HCT116 (cell line): ENCODE measurements around the gene CDK14. TPM values are rescaled to one million over a fixed set of nuclear protein-coding genes. Genes with fewer than 3 reads are reported as not detected.

ENCODE experiments used
- ATAC-seq: fragments of 200-7000 bp; cut with Tn5 transposase; 2 replicates; pipeline ENCODE4 v1.9.1; 2020; ENCODE audit warnings: mild to moderate bottlenecking, moderate library complexity
- BruUV-seq: library from RNA; stranded (reverse); fragments of 400-500 nt; replicated peaks from 2 replicates; lab custom pipeline; 2021; lab: Mats Ljungman, UMichigan
- CTCF ChIA-PET: fragments of 300-600 bp; sonication (Branson Sonifier 250); formaldehyde crosslinking; loops from one replicate; lab custom pipeline; 2021; ENCODE audit warnings: antibody characterized with exemption; lab: Charles Lee
- POLR2A ChIA-PET: fragments of 300-600, 350-600 bp; sonication (Branson Sonifier 250); formaldehyde crosslinking; loops from one replicate; lab custom pipeline; 2021; ENCODE audit warnings: antibody characterized with exemption; lab: Charles Lee
- RAD21 ChIA-PET, 2 experiments: fragments of 300-600 bp; sonication (Branson Sonifier 250); formaldehyde crosslinking; loops; one replicate each; lab custom pipeline; 2023; ENCODE audit warnings: low total read pairs in 2 of 2; ENCODE audit not compliant: uncharacterized antibody in 2 of 2, unreplicated experiment in 2 of 2, low non-redundant PET in 1 of 2; lab: Charles Lee
- DNase-seq: peaks from one replicate; pipeline ENCODE4 v3.0.0-alpha.2; 2010; ENCODE audit warnings: low read depth, low spot score
- H2AFZ ChIP-seq: fragments of 200-600 bp; shearing (Covaris generic), sonication (generic); 2 replicates; pipeline ENCODE4 v1.6.1; 2017; ENCODE audit warnings: low read depth, mixed run types, mixed read lengths, antibody characterized with exemption, low read length; ENCODE audit not compliant: poor library complexity, severe bottlenecking
- H3K27ac ChIP-seq: 2 replicates; pipeline ENCODE4 v1.5.1; 2012; ENCODE audit warnings: low read depth, low read length
- H3K27me3 ChIP-seq: fragments of 200-600 bp; sonication (generic); 2 replicates; pipeline ENCODE4 v1.6.1; 2016; ENCODE audit warnings: mixed run types, low read length, mixed read lengths; ENCODE audit not compliant: insufficient read depth
- H3K36me3 ChIP-seq, 2 experiments: fragments of 200-500 bp in 1 of 2; fragments of 200-600 bp in 1 of 2; sonication (Bioruptor generic) in 1 of 2; sonication (generic) in 1 of 2; 2 replicates each; pipeline versions ENCODE4 v1.5.1 to v1.6.1; 2014 to 2016; ENCODE audit warnings: low read length in 2 of 2, inconsistent platforms in 1 of 2, mixed read lengths in 1 of 2, mixed run types in 1 of 2; ENCODE audit not compliant: insufficient read depth in 2 of 2, control insufficient read depth in 1 of 2
- H3K4me1 ChIP-seq, 2 experiments: fragments of 200-600 bp in 1 of 2; sonication (generic) in 1 of 2; 2 replicates each; pipeline versions ENCODE4 v1.5.1 to v1.6.1; 2012 to 2017; ENCODE audit warnings: low read length in 2 of 2, inconsistent platforms in 1 of 2, mild to moderate bottlenecking in 1 of 2, mixed read lengths in 1 of 2, mixed run types in 1 of 2, moderate library complexity in 1 of 2; ENCODE audit not compliant: insufficient read depth in 2 of 2, control insufficient read depth in 1 of 2
- H3K4me2 ChIP-seq: fragments of 200-600 bp; sonication (generic); 2 replicates; pipeline ENCODE4 v1.6.1; 2017; ENCODE audit warnings: mixed run types, low read length, mixed read lengths
- H3K4me3 ChIP-seq, 2 experiments: fragments of 200-600 bp in 1 of 2; sonication (generic) in 1 of 2; replicated peaks in 1 of 2; 2 replicates each; pipeline ENCODE4 v1.5.1; 2011 to 2016; ENCODE audit warnings: low read length in 2 of 2, control low read depth in 1 of 2, low read depth in 1 of 2, mild to moderate bottlenecking in 1 of 2, mixed read lengths in 1 of 2, mixed run types in 1 of 2
- H3K79me2 ChIP-seq: fragments of 200-600 bp; sonication (generic); 2 replicates; pipeline ENCODE4 v1.6.1; 2017; ENCODE audit warnings: mild to moderate bottlenecking, mixed run types, low read length, moderate library complexity, mixed read lengths; ENCODE audit not compliant: insufficient read depth
- H3K9ac ChIP-seq: fragments of 200-600 bp; sonication (generic); 2 replicates; pipeline ENCODE4 v1.6.1; 2016; ENCODE audit warnings: low read length, mixed read lengths
- H3K9me2 ChIP-seq: fragments of 200-600 bp; sonication (generic), shearing (Covaris generic); 2 replicates; pipeline ENCODE4 v1.6.1; 2017; ENCODE audit warnings: mixed run types, mild to moderate bottlenecking, moderate library complexity; ENCODE audit not compliant: insufficient read depth
- H3K9me3 ChIP-seq, 2 experiments: fragments of 200-500 bp in 1 of 2; fragments of 200-600 bp in 1 of 2; sonication (Bioruptor generic) in 1 of 2; sonication (generic) in 1 of 2; 2 replicates each; pipeline ENCODE4 v1.6.1; 2014 to 2017; ENCODE audit warnings: low read length in 2 of 2, mixed read lengths in 2 of 2, inconsistent platforms in 1 of 2, low read depth in 1 of 2, mild to moderate bottlenecking in 1 of 2, mixed run types in 1 of 2, moderate library complexity in 1 of 2; ENCODE audit not compliant: control insufficient read depth in 1 of 2, insufficient read depth in 1 of 2
- H4K20me1 ChIP-seq: fragments of 200-600 bp; sonication (generic), shearing (Covaris generic); 2 replicates; pipeline ENCODE4 v1.6.1; 2017; ENCODE audit warnings: mixed run types, mild to moderate bottlenecking, moderate library complexity; ENCODE audit not compliant: insufficient read depth
- ATF3 ChIP-seq: IDR thresholded peaks from 2 replicates; pipeline ENCODE4 v1.6.1; 2012
- CBX3 ChIP-seq: IDR thresholded peaks from 2 replicates; pipeline ENCODE4 v1.6.1; 2012; ENCODE audit warnings: low read depth
- EGR1 ChIP-seq: IDR thresholded peaks from 2 replicates; pipeline ENCODE4 v1.6.1; 2012; ENCODE audit warnings: low read depth
- ELF1 ChIP-seq: IDR thresholded peaks from 2 replicates; pipeline ENCODE4 v1.6.1; 2012; ENCODE audit warnings: low read depth, borderline replicate concordance
- EZH2 ChIP-seq: fragments of 200-600 bp; sonication (generic); IDR thresholded peaks from 2 replicates; pipeline ENCODE4 v1.6.1; 2017; ENCODE audit warnings: antibody characterized with exemption, mixed run types
- EZH2phosphoT487 ChIP-seq: fragments of 200-600 bp; IDR thresholded peaks from 2 replicates; pipeline ENCODE4 v1.6.1; 2018; ENCODE audit warnings: antibody characterized with exemption, borderline replicate concordance
- FOSL1 ChIP-seq: IDR thresholded peaks from 2 replicates; pipeline ENCODE4 v1.6.1; 2012; ENCODE audit warnings: low read depth
- JUND ChIP-seq: IDR thresholded peaks from 2 replicates; pipeline ENCODE4 v1.6.1; 2012
- POLR2A ChIP-seq: IDR thresholded peaks from 2 replicates; pipeline ENCODE4 v1.7.0; 2011; ENCODE audit warnings: borderline replicate concordance; ENCODE audit not compliant: insufficient read depth, insufficient read length; ENCODE audit errors: extremely low read depth
- POLR2AphosphoS5 ChIP-seq: IDR thresholded peaks from 2 replicates; pipeline ENCODE4 v1.6.1; 2011; ENCODE audit warnings: mild to moderate bottlenecking, low read depth, low read length, moderate library complexity
- RAD21 ChIP-seq: IDR thresholded peaks from 2 replicates; pipeline ENCODE4 v1.6.1; 2012; ENCODE audit warnings: low read depth, mild to moderate bottlenecking
- REST ChIP-seq: IDR thresholded peaks from 2 replicates; pipeline ENCODE4 v1.6.1; 2012; ENCODE audit warnings: low read depth
- SIN3A ChIP-seq: IDR thresholded peaks from 2 replicates; pipeline ENCODE4 v1.6.1; 2012; ENCODE audit warnings: low read depth
- SRF ChIP-seq: IDR thresholded peaks from 2 replicates; pipeline ENCODE4 v1.6.1; 2012; ENCODE audit warnings: low read depth
- YY1 ChIP-seq: IDR thresholded peaks from 2 replicates; pipeline ENCODE4 v1.6.1; 2011; ENCODE audit warnings: low read length, low read depth, moderate library complexity, mild to moderate bottlenecking; ENCODE audit not compliant: insufficient replicate concordance; ENCODE audit errors: extremely low read depth
- ZFX ChIP-seq: fragments of 450-650 bp; IDR thresholded peaks from 2 replicates; pipeline ENCODE4 v1.6.1; 2017
- ZNF274 ChIP-seq: fragments of 200-500 bp; sonication (Bioruptor generic); IDR thresholded peaks from 2 replicates; pipeline ENCODE4 v1.6.1; 2014; ENCODE audit warnings: mild to moderate bottlenecking, low read depth, low read length, inconsistent platforms
- intact Hi-C: fragments of 100-400 bp; cut with micrococcal nuclease; formaldehyde crosslinking; loops from 2 replicates; pipeline ENCODE4 v1.10.0; 2022
- total RNA-seq: library from RNA; stranded (reverse); gene quantifications from one replicate; pipeline ENCODE4 v1.2.1, GENCODE V29; 2021; ENCODE audit not compliant: unreplicated experiment
- TF ChIP-seq, protein P1 (sequence below): IDR thresholded peaks from 2 replicates; pipeline ENCODE4 v1.6.1; 2012

The CDK14 gene
- total RNA-seq, 1 experiment from 2014 or later, result 10.2 TPM

DNA sequence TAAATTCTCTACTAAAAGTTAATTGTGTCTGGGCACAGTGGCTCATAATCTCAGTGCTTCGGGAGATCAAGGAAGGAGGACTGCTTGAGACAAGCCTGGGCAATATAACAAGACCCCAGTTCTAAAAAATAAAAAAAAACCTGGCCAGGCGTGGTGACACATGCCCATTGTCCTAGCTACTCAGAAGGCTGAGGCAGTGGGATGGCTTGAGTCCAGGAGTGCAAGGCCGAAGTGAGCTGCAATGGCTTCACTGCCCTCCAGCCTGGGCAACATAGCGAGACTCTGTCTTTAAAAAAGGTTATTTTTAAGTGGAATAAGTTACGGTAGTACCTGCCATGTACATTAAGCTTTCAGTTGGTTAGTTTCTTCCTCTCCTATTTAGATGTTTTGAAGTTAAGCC, 28.9 kb downstream of the CDK14 start:
- no peaks in the 10 kb centered on the region for H3K79me2 ChIP-seq
- ChIA-PET CTCF (interaction anchor here (0.9 kb wide), 1 partner anchor 170 kb away, joined by 3 read pairs; no protein-coding TSS in a partner anchor), RAD21 (no interaction called here), POLR2A (no interaction called here)
- no peak for ATAC-seq
- H3K27ac ChIP-seq, result no peak overlapping the region
- no peaks in the 10 kb centered on the region for H3K36me3 ChIP-seq
- H4K20me1 ChIP-seq, result no peaks in the 10 kb centered on the region
- H3K4me1 ChIP-seq, result peaks cover 4 to 8% of the 10 kb centered on the region in 2 experiments; a peak in 2 of 4 replicates
- DNase-seq, result no peak
- BruUV-seq, result no TSS peak
- H3K4me3 ChIP-seq, result no peak overlapping the region
- no peak overlapping the region for H2AFZ ChIP-seq
- no peak overlapping the region for H3K9ac ChIP-seq
- intact Hi-C loops, result no loop called here
- no peaks in the 10 kb centered on the region for H3K27me3 ChIP-seq
- H3K4me2 ChIP-seq, result no peak overlapping the region
- H3K9me3 ChIP-seq, result no peaks in the 10 kb centered on the region
- no peaks in the 10 kb centered on the region for H3K9me2 ChIP-seq
- TF ChIP-seq SIN3A (no peak), ZNF274 (no peak), ELF1 (no peak), POLR2AphosphoS5 (no peak), FOSL1 (no peak), EGR1 (no peak), CBX3 (no peak), YY1 (no peak), EZH2 (no peak)

DNA sequence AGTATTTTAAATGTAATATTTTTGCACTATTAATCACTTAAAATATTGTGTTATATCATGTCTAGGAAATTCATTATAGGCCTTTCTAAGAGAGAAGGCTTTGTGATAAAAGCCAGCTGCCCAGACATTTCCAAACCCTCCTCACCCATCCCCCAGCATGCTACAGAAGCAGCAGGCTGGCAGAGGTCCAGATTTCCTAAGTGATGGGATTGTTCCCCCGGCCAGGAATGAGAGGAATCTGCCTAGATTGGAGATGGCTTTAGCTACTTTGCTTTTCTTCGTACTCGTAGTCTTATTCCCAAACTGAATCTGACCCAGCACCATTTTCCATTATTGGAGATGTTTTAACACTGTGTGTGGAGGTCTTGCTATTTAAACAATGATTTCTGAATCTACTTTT, 29.4 kb downstream of the CDK14 start:
- Histone ChIP-seq H3K4me1 (peaks cover 4 to 8% of the 10 kb centered on the region in 2 experiments; a peak in 2 of 4 replicates), H4K20me1 (no peaks in the 10 kb centered on the region), H3K36me3 (no peaks in the 10 kb centered on the region), H3K4me3 (no peak overlapping the region), H3K4me2 (no peak overlapping the region; the same call in 1 of the 2 replicates), H3K79me2 (no peaks in the 10 kb centered on the region), H3K27ac (no peak overlapping the region), H3K9me3 (no peaks in the 10 kb centered on the region), H3K9me2 (no peaks in the 10 kb centered on the region), H3K27me3 (no peaks in the 10 kb centered on the region), H3K9ac (no peak overlapping the region), H2AFZ (no peak overlapping the region)
- DNase-seq (no peak), ATAC-seq (no peak)
- no TSS peak for BruUV-seq
- POLR2A ChIA-PET, result no interaction called here
- CTCF ChIA-PET, result no interaction called here
- RAD21 ChIA-PET, result no interaction called here
- intact Hi-C loops, result no loop called here
- TF ChIP-seq POLR2A (no peak), SRF (no peak), ATF3 (no peak), EZH2 (no peak), REST (no peak), ZFX (no peak), RAD21 (no peak), EZH2phosphoT487 (no peak), JUND (no peak)
- TF ChIP-seq, protein P1, sequence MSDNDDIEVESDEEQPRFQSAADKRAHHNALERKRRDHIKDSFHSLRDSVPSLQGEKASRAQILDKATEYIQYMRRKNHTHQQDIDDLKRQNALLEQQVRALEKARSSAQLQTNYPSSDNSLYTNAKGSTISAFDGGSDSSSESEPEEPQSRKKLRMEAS, result no peak
